IMR-90 (cell line): ENCODE data around the gene ADCY2. TPM values are rescaled to one million over a fixed set of nuclear protein-coding genes. Genes with fewer than 3 reads are reported as not detected.
"Not testable (repeated sequence)": the region's sequence is repeated elsewhere in the genome, so short reads cannot be mapped to it uniquely, and the experiment has no call there.

Experiments used
- ATAC-seq: fragments of 200-7000 bp; cut with Tn5 transposase; 2 replicates; pipeline ENCODE4 v1.9.1; 2020; ENCODE audit warnings: low read depth, mild to moderate bottlenecking, moderate library complexity
- BruUV-seq: library from RNA; stranded (reverse); fragments of 400-500 nt; replicated peaks from 2 replicates; lab custom pipeline; 2021; lab: Mats Ljungman, UMichigan
- CTCF ChIA-PET: fragments of 300-600 bp; formaldehyde crosslinking; extraction: SDS; loops from one replicate; lab custom pipeline; 2021; ENCODE audit warnings: antibody characterized with exemption; lab: Yijun Ruan, JAX
- POLR2A ChIA-PET: fragments of 300-600 bp; sonication (Branson Sonifier 250); formaldehyde crosslinking; loops from one replicate; lab custom pipeline; 2022; ENCODE audit warnings: antibody characterized with exemption; ENCODE audit not compliant: unreplicated experiment; lab: Charles Lee
- DNase-seq: peaks from one replicate; pipeline ENCODE4 v3.0.0; 2013
- H2AFZ ChIP-seq: replicated peaks from 2 replicates; pipeline ENCODE3; 2013; ENCODE audit warnings: low read length, mild to moderate bottlenecking; ENCODE audit not compliant: poor library complexity
- H2AK5ac ChIP-seq: 2 replicates; pipeline ENCODE4 v1.6.1; 2013; ENCODE audit warnings: low read depth, low read length, inconsistent platforms
- H2AK9ac ChIP-seq: replicated peaks from 2 replicates; pipeline ENCODE3; 2013; ENCODE audit warnings: mild to moderate bottlenecking, low read depth, low read length, moderate library complexity; ENCODE audit not compliant: poor library complexity
- H2BK120ac ChIP-seq: 2 replicates; pipeline ENCODE4 v1.6.1; 2013; ENCODE audit warnings: low read depth, low read length, inconsistent platforms
- H2BK15ac ChIP-seq: 3 replicates; pipeline ENCODE4 v1.6.1; 2013; ENCODE audit warnings: low read depth, low read length, inconsistent platforms
- H2BK20ac ChIP-seq: 2 replicates; pipeline ENCODE4 v1.6.1; 2013; ENCODE audit warnings: low read depth, mild to moderate bottlenecking, inconsistent platforms, low read length, moderate library complexity
- H2BK5ac ChIP-seq: 2 replicates; pipeline ENCODE4 v1.6.1; 2013; ENCODE audit warnings: mild to moderate bottlenecking, low read depth, low read length, inconsistent platforms; ENCODE audit not compliant: poor library complexity, severe bottlenecking
- H3K14ac ChIP-seq: replicated peaks from 2 replicates; pipeline ENCODE4 v1.6.1; 2013; ENCODE audit warnings: low read depth, low read length, inconsistent platforms
- H3K18ac ChIP-seq: 2 replicates; pipeline ENCODE4 v1.6.1; 2013; ENCODE audit warnings: low read depth, low read length, control low read depth
- H3K23ac ChIP-seq: 2 replicates; pipeline ENCODE4 v1.6.1; 2013; ENCODE audit warnings: low read depth, low read length, inconsistent platforms
- H3K27ac ChIP-seq: 2 replicates; pipeline ENCODE4 v1.5.1; 2013; ENCODE audit warnings: mild to moderate bottlenecking, control low read depth, low read length; ENCODE audit not compliant: insufficient read depth
- H3K27me3 ChIP-seq: 2 replicates; pipeline ENCODE4 v1.6.1; 2013; ENCODE audit warnings: low read length; ENCODE audit not compliant: control insufficient read depth, insufficient read depth
- H3K36me3 ChIP-seq: 2 replicates; pipeline ENCODE4 v1.6.1; 2013; ENCODE audit warnings: low read length, mixed read lengths; ENCODE audit not compliant: control insufficient read depth, insufficient read depth
- H3K4ac ChIP-seq: 2 replicates; pipeline ENCODE4 v1.6.1; 2013; ENCODE audit warnings: low read depth, low read length, inconsistent platforms
- H3K4me1 ChIP-seq: 2 replicates; pipeline ENCODE4 v1.6.1; 2013; ENCODE audit warnings: low read length, mixed read lengths; ENCODE audit not compliant: control insufficient read depth, insufficient read depth
- H3K4me2 ChIP-seq: 2 replicates; pipeline ENCODE4 v1.6.1; 2013; ENCODE audit warnings: low read depth, mild to moderate bottlenecking, control low read depth, low read length, moderate library complexity
- H3K4me3 ChIP-seq: 2 replicates; pipeline ENCODE4 v1.5.1; 2013; ENCODE audit warnings: low read depth, mild to moderate bottlenecking, control low read depth, low read length, moderate library complexity; ENCODE audit not compliant: insufficient read depth
- H3K56ac ChIP-seq: 2 replicates; pipeline ENCODE4 v1.6.1; 2013; ENCODE audit warnings: low read length, inconsistent platforms; ENCODE audit not compliant: insufficient read depth; ENCODE audit errors: extremely low read depth
- H3K79me1 ChIP-seq, 2 experiments: 2 replicates each; pipeline ENCODE4 v1.6.1; 2013; ENCODE audit warnings: low read length in 2 of 2, inconsistent platforms in 1 of 2, low read depth in 1 of 2
- H3K9ac ChIP-seq: 2 replicates; pipeline ENCODE4 v1.6.1; 2013; ENCODE audit warnings: low read depth, low read length, control low read depth
- H3K9me1 ChIP-seq: 2 replicates; pipeline ENCODE4 v1.6.1; 2013; ENCODE audit warnings: low read length, inconsistent platforms; ENCODE audit not compliant: insufficient read depth
- H3K9me3 ChIP-seq: 2 replicates; pipeline ENCODE4 v1.6.1; 2013; ENCODE audit warnings: low read length; ENCODE audit not compliant: control insufficient read depth, insufficient read depth
- H4K20me1 ChIP-seq: 2 replicates; pipeline ENCODE4 v1.6.1; 2013; ENCODE audit warnings: low read length, inconsistent platforms; ENCODE audit not compliant: insufficient read depth
- H4K5ac ChIP-seq: 2 replicates; pipeline ENCODE4 v1.6.1; 2013; ENCODE audit warnings: mild to moderate bottlenecking, low read depth, low read length, control low read depth
- H4K8ac ChIP-seq, 2 experiments: 2 replicates each; pipeline ENCODE4 v1.6.1; 2013; ENCODE audit warnings: low read depth in 2 of 2, low read length in 2 of 2, control low read depth in 1 of 2, inconsistent platforms in 1 of 2
- H4K91ac ChIP-seq: 2 replicates; pipeline ENCODE4 v1.6.1; 2013; ENCODE audit warnings: low read depth, low read length, inconsistent platforms; ENCODE audit not compliant: insufficient read depth
- WGBS, 2 experiments: methylation state at CpG; one replicate each; pipeline versions ENCODE4 v1.1.5 to v1.1.7; 2013; ENCODE audit warnings: missing lambda C conversion rate in 2 of 2; ENCODE audit not compliant: insufficient read length in 1 of 2; ENCODE audit errors: extremely low coverage in 2 of 2; 5-methylcytosine and 5-hydroxymethylcytosine counted together
- dilution Hi-C: fragments of 300-500 bp; cut with HindIII; formaldehyde crosslinking; loops from one replicate; pipeline ENCODE4 v1.14.3; 2018; ENCODE audit warnings: low sequenced_read_pairs; ENCODE audit not compliant: unreplicated experiment
- in situ Hi-C: fragments of 300-500 bp; cut with MboI; formaldehyde crosslinking; loops from 3 replicates; pipeline ENCODE4 v1.14.3; 2019; ENCODE audit warnings: low sequenced_read_pairs, inconsistent platforms, mixed read lengths
- intact Hi-C: fragments of 100-400 bp; cut with micrococcal nuclease; formaldehyde crosslinking; loops from 2 replicates; pipeline ENCODE4 v1.10.0; 2022
- polyA plus RNA-seq, 3 experiments: library from polyadenylated mRNA; depleted of rRNA; stranded (reverse); fragments of >200 nt; gene quantifications; 2 replicates each; pipeline ENCODE4 v1.2.3, GENCODE V29; 2012; ENCODE audit warnings: low replicate concordance in 1 of 3
- total RNA-seq: library from RNA; depleted of rRNA; stranded (reverse); fragments of >200 nt; gene quantifications from 2 replicates; pipeline ENCODE4 v1.2.3, GENCODE V29; 2012

Gene ADCY2
- total and polyA plus RNA-seq, 2 of the 4 experiments (the other 2 are of a cell fraction): not detected

GRCh38 chr5:7423231-7423630, 27.3 kb downstream of the ADCY2 start:
- H3K79me1 ChIP-seq, ATAC-seq, H4K20me1 ChIP-seq, H3K4me3 ChIP-seq, H3K4me1 ChIP-seq, H3K56ac ChIP-seq, H4K8ac ChIP-seq, H3K18ac ChIP-seq, in situ Hi-C loops, H3K23ac ChIP-seq, H2BK120ac ChIP-seq, H2BK15ac ChIP-seq, H3K27me3 ChIP-seq, H3K4me2 ChIP-seq, POLR2A ChIA-PET, intact Hi-C loops, CTCF ChIA-PET, H3K4ac ChIP-seq, H2BK5ac ChIP-seq, H2AFZ ChIP-seq, H2BK20ac ChIP-seq, H3K9me1 ChIP-seq, dilution Hi-C loops, H3K9ac ChIP-seq, H2AK5ac ChIP-seq, H2AK9ac ChIP-seq, H3K27ac ChIP-seq, H3K36me3 ChIP-seq, H3K14ac ChIP-seq, H4K5ac ChIP-seq, BruUV-seq, DNase-seq, H4K91ac ChIP-seq: not testable (repeated sequence)
- WGBS, 2 experiments: no CpG with 5 or more reads among the region's 2 CpGs
- H3K9me3 ChIP-seq: peaks cover 31% of the 10 kb centered on the region
